Naive thymus-derived CD8-positive, alpha-beta T cell (primary cell): ENCODE results near the gene GHRH. TPM values are rescaled to one million over a fixed set of nuclear protein-coding genes. Genes with fewer than 3 reads are reported as not detected.

Experiments
- ATAC-seq, 2 donors: fragments of 150-1000 bp; cut with Tn5 transposase in 1 of 2; sonication (Bioruptor Pico), chemical (Tn5 transposase) in 1 of 2; 1 replicate in 1 of 2; 2 replicates in 1 of 2; pipeline ENCODE4 v1.10.0; 2021; ENCODE audit warnings: mild to moderate bottlenecking in 2 of 2, moderate library complexity in 2 of 2
- POLR2A ChIA-PET: fragments of 350-600 bp; sonication (Branson Sonifier 250); formaldehyde crosslinking; loops from one replicate; lab custom pipeline; 2021; ENCODE audit warnings: antibody characterized with exemption; lab: Charles Lee
- DNase-seq, 10 donors: peaks; one replicate each; pipeline versions ENCODE4 v3.0.0 to v3.0.0-alpha.2; 2020 to 2022
- H3K27ac Mint-ChIP-seq, 10 donors: one replicate each; pipeline ENCODE4 v1.8.0; 2020 to 2022; ENCODE audit warnings: mild to moderate bottlenecking in 10 of 10, mixed read lengths in 10 of 10, moderate library complexity in 4 of 10, inconsistent platforms in 1 of 10
- H3K27me3 Mint-ChIP-seq, 5 donors: one replicate each; pipeline ENCODE4 v1.8.0; 2021 to 2022; ENCODE audit warnings: mixed read lengths in 5 of 5
- H3K36me3 Mint-ChIP-seq, 3 donors: one replicate each; pipeline ENCODE4 v1.8.0; 2020 to 2022; ENCODE audit warnings: mixed read lengths in 3 of 3, mild to moderate bottlenecking in 2 of 3, inconsistent platforms in 1 of 3
- H3K4me1 Mint-ChIP-seq, 4 donors: one replicate each; pipeline ENCODE4 v1.8.0; 2021 to 2022; ENCODE audit warnings: mixed read lengths in 4 of 4
- H3K4me3 Mint-ChIP-seq, 10 donors: one replicate each; pipeline ENCODE4 v1.8.0; 2020 to 2022; ENCODE audit warnings: mild to moderate bottlenecking in 10 of 10, mixed read lengths in 10 of 10, moderate library complexity in 6 of 10, inconsistent platforms in 1 of 10
- H3K9me3 Mint-ChIP-seq, 9 donors: one replicate each; pipeline ENCODE4 v1.8.0; 2020 to 2022; ENCODE audit warnings: mixed read lengths in 9 of 9, mild to moderate bottlenecking in 3 of 9, inconsistent platforms in 1 of 9, moderate library complexity in 1 of 9
- polyA plus RNA-seq, 3 donors: library from polyadenylated mRNA; unstranded; fragments of 300-500 nt; fragmentation: Illumina TruSeq; gene quantifications; one replicate each; pipeline ENCODE4 v1.2.3, GENCODE V29; 2021
- total RNA-seq, 8 experiments: library from RNA in 2 of 8; stranded (reverse) in 2 of 8; gene quantifications; one replicate each; pipeline ENCODE4 v1.2.3 and lab custom pipeline; 2021 to 2026

GHRH gene
- total and polyA plus RNA-seq, 5 experiments from 2014 or later: not detected

DNA sequence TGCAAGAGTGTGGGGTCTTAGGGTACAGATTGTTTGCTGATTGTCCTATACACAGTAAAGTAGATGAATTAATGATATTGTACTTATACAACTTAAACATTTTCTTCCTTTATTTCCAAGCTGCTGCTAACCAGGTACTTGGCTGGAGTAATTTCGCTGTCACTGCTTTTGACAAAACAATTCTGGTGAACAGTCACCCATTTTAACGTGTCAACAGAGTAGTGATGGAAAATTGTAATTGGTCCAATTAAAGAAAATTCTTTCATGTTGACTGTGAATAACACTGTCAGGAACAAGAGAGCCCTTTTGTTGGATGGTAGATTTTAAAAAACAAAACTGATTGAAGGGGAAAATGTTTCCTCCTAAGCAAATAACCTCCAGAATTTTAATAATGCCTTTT lies 55.8 kb downstream of the GHRH start:
- DNase-seq: no peak
- Mint-ChIP-seq H3K9me3 (no peaks in the 10 kb centered on the region), H3K4me1 (peaks cover 0 to 9% (median 2%) of the 10 kb centered on the region in 4 donors), H3K27ac (peak overlapping the region in 1 of 10 donors; percentile 67), H3K27me3 (no peaks in the 10 kb centered on the region), H3K4me3 (no peak overlapping the region), H3K36me3 (peaks cover 0 to 85% (median 26%) of the 10 kb centered on the region in 3 donors)
- no peak for ATAC-seq
- POLR2A ChIA-PET: no interaction called here

DNA sequence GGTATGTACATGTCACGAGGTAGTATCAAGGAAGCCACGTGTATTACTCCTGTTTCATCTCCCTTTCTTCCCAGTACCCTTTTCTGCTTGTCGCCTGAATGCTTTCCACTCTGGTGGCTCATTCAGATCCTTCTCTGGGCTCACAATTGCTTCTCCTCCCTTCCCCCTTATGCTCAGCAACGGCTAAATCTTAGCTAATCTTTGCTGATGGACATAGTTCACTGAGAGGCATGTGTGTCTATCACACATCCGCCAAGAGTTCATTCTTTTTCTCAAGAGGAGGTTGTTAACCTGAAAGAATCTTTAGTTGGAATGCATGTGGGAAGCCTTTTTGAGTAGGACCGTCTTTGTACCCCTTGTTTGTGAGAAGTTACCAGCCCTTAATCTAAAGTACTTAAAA lies 56.5 kb downstream of the GHRH start:
- no peaks in the 10 kb centered on the region for H3K9me3 Mint-ChIP-seq
- DNase-seq: no peak
- H3K27me3 Mint-ChIP-seq: no peaks in the 10 kb centered on the region
- POLR2A ChIA-PET: no interaction called here
- H3K4me1 Mint-ChIP-seq: peaks cover 0 to 9% (median 2%) of the 10 kb centered on the region in 4 donors
- H3K36me3 Mint-ChIP-seq: peaks cover 0 to 87% (median 32%) of the 10 kb centered on the region in 3 donors
- H3K4me3 Mint-ChIP-seq: no peak overlapping the region
- no peak for ATAC-seq
- peak overlapping the region in 1 of 10 donors; percentile 67 for H3K27ac Mint-ChIP-seq

DNA sequence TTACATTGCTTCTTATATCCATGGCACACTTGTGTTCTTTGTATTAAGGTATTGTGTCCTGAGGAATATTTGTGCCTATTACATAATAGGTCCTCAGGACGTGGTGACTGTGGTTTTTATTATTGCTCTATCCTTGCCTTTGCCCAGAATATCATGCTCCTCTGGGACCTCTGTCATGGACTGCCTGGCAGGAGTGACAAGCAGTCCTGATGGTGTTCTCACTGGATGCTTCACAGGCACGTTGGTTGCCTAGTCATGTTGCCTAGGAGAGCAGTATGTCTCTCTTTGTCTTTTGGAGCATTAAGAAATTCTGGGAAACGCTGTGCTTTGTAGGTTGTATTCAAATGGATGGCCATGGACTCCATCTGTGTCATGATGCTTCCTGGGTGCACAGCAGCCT lies 57.6 kb downstream of the GHRH start:
- no peak for ATAC-seq
- Mint-ChIP-seq H3K27me3 (no peaks in the 10 kb centered on the region), H3K4me1 (peaks cover 0 to 9% (median 2%) of the 10 kb centered on the region in 4 donors), H3K4me3 (no peak overlapping the region), H3K27ac (peak overlapping the region in 3 of 10 donors; percentile 19 to 35 (median 27)), H3K9me3 (no peaks in the 10 kb centered on the region), H3K36me3 (peaks cover 0 to 90% (median 35%) of the 10 kb centered on the region in 3 donors)
- no peak for DNase-seq
- POLR2A ChIA-PET: no interaction called here

DNA sequence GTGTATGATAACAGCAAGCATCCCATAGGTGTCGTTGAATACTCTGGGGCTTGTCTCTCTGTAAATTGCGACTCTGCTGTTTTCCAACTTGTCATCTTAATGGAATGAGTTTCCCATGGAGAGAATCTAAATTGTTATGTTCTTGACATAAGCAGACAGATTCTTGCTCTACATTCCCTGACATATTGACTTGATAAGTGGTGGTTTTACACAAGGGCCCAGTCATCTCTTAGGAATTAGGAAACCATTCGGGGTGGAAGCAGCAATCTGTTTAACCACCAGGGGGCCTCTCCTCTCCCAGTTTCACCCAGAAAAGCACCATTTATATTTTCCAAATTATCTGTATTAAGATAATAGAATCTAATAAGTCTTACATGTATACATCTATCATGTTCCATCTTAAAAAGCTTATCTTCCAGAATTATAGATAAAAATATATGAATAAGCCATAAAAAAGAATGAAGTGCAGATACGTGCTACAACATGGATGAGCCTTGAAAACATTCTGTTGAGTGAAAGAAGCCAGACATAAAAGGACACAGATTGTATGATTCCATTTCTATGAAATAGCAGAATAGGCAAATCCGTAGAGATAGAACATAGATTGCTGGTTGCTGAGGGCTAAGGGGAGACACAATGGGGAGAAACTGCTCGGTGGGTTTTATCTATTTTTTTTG lies 59.2 kb downstream of the GHRH start:
- Mint-ChIP-seq H3K4me1 (peaks cover 0 to 12% (median 6%) of the 10 kb centered on the region in 4 donors), H3K36me3 (peaks cover 0 to 90% (median 35%) of the 10 kb centered on the region in 3 donors), H3K4me3 (no peak overlapping the region), H3K27ac (no peak overlapping the region), H3K27me3 (no peaks in the 10 kb centered on the region), H3K9me3 (no peaks in the 10 kb centered on the region)
- no peak for ATAC-seq
- peak in 3 of 10 donors; percentile 24 to 35 (median 26) for DNase-seq
- POLR2A ChIA-PET: interaction anchor here (0.6 kb wide), 1 partner anchor 527 kb away, joined by 3 read pairs; no protein-coding TSS in a partner anchor

DNA sequence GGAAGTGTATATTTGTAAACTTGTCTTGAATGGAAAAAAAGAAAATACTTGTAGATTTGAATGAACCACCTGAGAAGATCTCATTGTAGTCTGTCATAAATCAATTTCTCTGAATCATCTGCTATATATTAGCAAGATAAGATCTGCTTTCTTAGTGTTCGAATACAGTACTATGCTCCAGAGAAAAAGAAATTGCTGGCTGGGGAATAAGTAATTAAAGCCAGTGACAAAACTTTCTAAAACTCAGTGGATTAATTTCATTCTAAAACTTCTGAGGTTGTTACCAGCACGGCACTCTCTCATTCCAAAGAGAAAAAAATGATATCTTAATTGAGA lies 59.8 kb downstream of the GHRH start:
- Mint-ChIP-seq H3K4me3 (no peak overlapping the region), H3K27me3 (no peaks in the 10 kb centered on the region), H3K27ac (peak overlapping the region in 1 of 10 donors; percentile 15), H3K4me1 (peaks cover 5 to 18% (median 11%) of the 10 kb centered on the region in 4 donors), H3K36me3 (peaks cover 0 to 90% (median 29%) of the 10 kb centered on the region in 3 donors), H3K9me3 (no peaks in the 10 kb centered on the region)
- DNase-seq (no peak), ATAC-seq (no peak)
- POLR2A ChIA-PET: no interaction called here

Other genes with a start within 250 kb of the GHRH start
- 10 to 100 TPM; 19.8 to 26.2 TPM for gene RBL1, start 165.8 kb downstream of the GHRH start, total RNA-seq
- gene RBL1, start 165.8 kb downstream of the GHRH start, polyA plus RNA-seq: 1 to 10 TPM; 6.2 to 7.6 (median 7.0) TPM
- 100 to 1,000 TPM in 1 of 2 experiments, 10 to 100 TPM in 1; 94.4 to 107 TPM for gene RPN2, start 82.5 kb downstream of the GHRH start, total RNA-seq
- gene RPN2, start 82.5 kb downstream of the GHRH start, polyA plus RNA-seq: 100 to 1,000 TPM; 235 to 239 (median 236) TPM
- gene MROH8, start 82.3 kb downstream of the GHRH start, total RNA-seq: 1 to 10 TPM in 1 of 2 experiments, under 1 TPM in 1; 0.71 to 1.9 TPM
- gene MROH8, start 82.3 kb downstream of the GHRH start, polyA plus RNA-seq: 1 to 10 TPM in 1 of 3 donors, under 1 TPM in 2; 0.49 to 2.5 (median 0.66) TPM
- gene MANBAL, start 27.8 kb upstream of the GHRH start, total RNA-seq: 10 to 100 TPM; 11.5 to 12.8 TPM
- gene MANBAL, start 27.8 kb upstream of the GHRH start, polyA plus RNA-seq: 10 to 100 TPM; 18.9 to 24.7 (median 24.3) TPM
- gene SRC, start 84.3 kb upstream of the GHRH start, total RNA-seq: 1 to 10 TPM in 1 of 2 experiments, under 1 TPM in 1; 0.60 to 2.4 TPM
- gene SRC, start 84.3 kb upstream of the GHRH start, polyA plus RNA-seq: under 1 TPM in 1 of 3 donors, not detected in 2; 0.07 TPM